ENCODE measurements around the gene MAN1C1. TPM values are rescaled to one million over a fixed set of nuclear protein-coding genes. Genes with fewer than 3 reads are reported as not detected.

Gene MAN1C1
- total RNA-seq, 4 donors from 2014 or later = 14.6 to 25.1 (median 17.5) TPM

- H3K4me3 ChIP-seq = peak overlapping the region; percentile 54 to 89 (median 82)
- peaks cover 0 to 53% (median 24%) of the 10 kb centered on the region in 4 donors for H3K4me1 ChIP-seq
- no peak for DNase-seq (ENCODE audit: low spot score in 2 of 2)
- H3K27me3 ChIP-seq = no peaks in the 10 kb centered on the region
- WGBS, 2 donors = 8 to 9% methylated on average over 42 to 48 of the region's 66 CpGs
- H3K27ac ChIP-seq = peak overlapping the region; percentile 10 to 88 (median 64)
- no peaks in the 10 kb centered on the region for H3K9me3 ChIP-seq
- no peaks in the 10 kb centered on the region for H3K36me3 ChIP-seq
- TF ChIP-seq CTCF (IDR thresholded peaks at IDR 0.05) (no peak), EP300 (IDR thresholded peaks at IDR 0.05) (no peak)
Measured at GRCh38 chr1:25617625-25618432, 1.2 kb downstream of the MAN1C1 start.

- Histone ChIP-seq H3K4me3 (peak overlapping the region; percentile 54 to 89 (median 82)), H3K9me3 (no peaks in the 10 kb centered on the region), H3K27ac (peak overlapping the region in 3 of 4 donors; percentile 61 to 88 (median 68)), H3K36me3 (no peaks in the 10 kb centered on the region), H3K4me1 (peaks cover 0 to 53% (median 24%) of the 10 kb centered on the region in 4 donors), H3K27me3 (no peaks in the 10 kb centered on the region)
- no peak for DNase-seq (ENCODE audit: low spot score in 2 of 2)
- TF ChIP-seq CTCF (IDR thresholded peaks at IDR 0.05) (no peak), EP300 (IDR thresholded peaks at IDR 0.05) (no peak), POLR2A (IDR thresholded peaks at IDR 0.05) (no peak)
- 52 to 57% methylated on average over 4 of the region's 4 CpGs for WGBS, 2 donors
Measured at GRCh38 chr1:25618433-25618808, 1.8 kb downstream of the MAN1C1 start.

GRCh38 chr1:25619101-25619890 lies 2.7 kb downstream of the MAN1C1 start:
- peaks cover 0 to 53% (median 24%) of the 10 kb centered on the region in 4 donors for H3K4me1 ChIP-seq
- WGBS, 2 donors = 34 to 39% methylated on average over 11 of the region's 11 CpGs
- TF ChIP-seq CTCF (IDR thresholded peaks at IDR 0.05) = peak; percentile 56 to 76 (median 70)
- no peak for TF ChIP-seq EP300 (IDR thresholded peaks at IDR 0.05)

GRCh38 chr1:25620211-25620610 lies 3.6 kb downstream of the MAN1C1 start:
- H3K9me3 ChIP-seq = no peaks in the 10 kb centered on the region
- WGBS, 2 donors = 75 to 84% methylated on average over 4 of the region's 4 CpGs
- no peak for DNase-seq (ENCODE audit: low spot score in 2 of 2)
- TF ChIP-seq CTCF (IDR thresholded peaks at IDR 0.05) = no peak
- TF ChIP-seq EP300 (IDR thresholded peaks at IDR 0.05) = no peak
- no peak for TF ChIP-seq POLR2A (IDR thresholded peaks at IDR 0.05)
- peaks cover 0 to 50% (median 24%) of the 10 kb centered on the region in 4 donors for H3K4me1 ChIP-seq
- no peak overlapping the region for H3K4me3 ChIP-seq
- no peaks in the 10 kb centered on the region for H3K27me3 ChIP-seq
- no peaks in the 10 kb centered on the region for H3K36me3 ChIP-seq
- H3K27ac ChIP-seq = peak overlapping the region in 1 of 4 donors; percentile 23

More at GRCh38 chr1:25619101-25619890, 2.7 kb downstream of the MAN1C1 start:
- H3K36me3 ChIP-seq = no peaks in the 10 kb centered on the region
- no peak for DNase-seq (ENCODE audit: low spot score in 2 of 2)
- no peaks in the 10 kb centered on the region for H3K9me3 ChIP-seq
- H3K4me3 ChIP-seq = peak overlapping the region in 1 of 4 donors; percentile 85
- peak overlapping the region in 2 of 4 donors; percentile 7 to 51 for H3K27ac ChIP-seq
- H3K27me3 ChIP-seq = no peaks in the 10 kb centered on the region
